K562 (cell line): Measurements from ENCODE around the gene SYNGR3. TPM values are rescaled to one million over a fixed set of nuclear protein-coding genes. Genes with fewer than 3 reads are reported as not detected.

Experiments
- ASH1L ChIP-seq: fragments of 450-650 bp; IDR thresholded peaks from 2 replicates; pipeline ENCODE4 v1.6.1; 2018; ENCODE audit warnings: borderline replicate concordance, mild to moderate bottlenecking, low read depth; ENCODE audit not compliant: partially characterized antibody
- BRF1 ChIP-seq: IDR thresholded peaks from 3 replicates; pipeline ENCODE4 v1.6.1; 2011; ENCODE audit warnings: borderline replicate concordance, mild to moderate bottlenecking; ENCODE audit not compliant: insufficient read length; ENCODE audit errors: extremely low read depth
- C11orf30 ChIP-seq: fragments of 450-650 bp; IDR thresholded peaks from 2 replicates; pipeline ENCODE4 v1.6.1; 2016; ENCODE audit warnings: low read depth, mild to moderate bottlenecking
- CREB1 ChIP-seq, 2 experiments: sonication (generic) in 1 of 2; formaldehyde crosslinking in 1 of 2; IDR thresholded peaks; 2 replicates each; pipeline versions ENCODE4 v1.6.1 to v1.8.0; 2012 to 2022; ENCODE audit warnings: inconsistent platforms in 1 of 2, mild to moderate bottlenecking in 1 of 2, missing genetic modification reagents in 1 of 2, moderate library complexity in 1 of 2
- ELF4 ChIP-seq: fragments of 450-650 bp; formaldehyde crosslinking; IDR thresholded peaks from 2 replicates; pipeline ENCODE4 v1.4.0; 2022; ENCODE audit warnings: missing genetic modification characterization
- ETV1 ChIP-seq: fragments of 450-650 bp; conservative IDR thresholded peaks from 2 replicates; pipeline ENCODE4 v1.6.1; 2016; ENCODE audit warnings: missing genetic modification characterization, control low read depth, low read depth, missing compliant biosample characterization
- FOXK1 ChIP-seq: sonication (generic); formaldehyde crosslinking; IDR thresholded peaks from 2 replicates; pipeline ENCODE4 v1.8.0; 2022; ENCODE audit warnings: missing genetic modification reagents, mild to moderate bottlenecking, borderline replicate concordance
- GABPA ChIP-seq: fragments of 200-800 bp; sonication (Bioruptor generic); conservative IDR thresholded peaks from 2 replicates; pipeline ENCODE4 v1.6.1; 2016; ENCODE audit warnings: low read depth, missing genetic modification characterization, missing compliant biosample characterization
- GABPB1 ChIP-seq: sonication (generic); formaldehyde crosslinking; IDR thresholded peaks from 2 replicates; pipeline ENCODE4 v1.8.0; 2022; ENCODE audit warnings: mild to moderate bottlenecking, missing genetic modification reagents
- HNRNPUL1 ChIP-seq: fragments of 200-400 bp; formaldehyde crosslinking; IDR thresholded peaks from 2 replicates; pipeline ENCODE4 v1.6.1; 2017; ENCODE audit warnings: low read length
- KAT7 ChIP-seq: sonication (generic); formaldehyde crosslinking; IDR thresholded peaks from 2 replicates; pipeline ENCODE4 v1.8.0; 2022; ENCODE audit warnings: missing genetic modification reagents, mild to moderate bottlenecking, borderline replicate concordance
- LEF1 ChIP-seq: fragments of 450-650 bp; IDR thresholded peaks from 2 replicates; pipeline ENCODE4 v1.6.1; 2016; ENCODE audit warnings: mild to moderate bottlenecking
- MAZ ChIP-seq, 2 experiments: fragments of 450-650 bp in 1 of 2; sonication (generic) in 1 of 2; formaldehyde crosslinking; IDR thresholded peaks in 1 of 2; conservative IDR thresholded peaks in 1 of 2; 2 replicates each; pipeline versions ENCODE4 v1.4.0 to v1.5.0; 2020; ENCODE audit warnings: mild to moderate bottlenecking in 1 of 2, missing genetic modification reagents in 1 of 2
- MCM2 ChIP-seq: fragments of 450-650 bp; IDR thresholded peaks from 2 replicates; pipeline ENCODE4 v1.6.1; 2017; ENCODE audit warnings: low read depth, mild to moderate bottlenecking
- NCOR1 ChIP-seq: fragments of 450-650 bp; IDR thresholded peaks from 2 replicates; pipeline ENCODE4 v1.6.1; 2016; ENCODE audit warnings: mild to moderate bottlenecking, moderate library complexity
- NR2C1 ChIP-seq, 2 experiments: fragments of 450-650 bp; IDR thresholded peaks; 2 replicates each; pipeline ENCODE4 v1.6.1; 2017; ENCODE audit warnings: mild to moderate bottlenecking in 2 of 2, antibody characterized with exemption in 1 of 2, inconsistent platforms in 1 of 2, missing compliant biosample characterization in 1 of 2, missing genetic modification characterization in 1 of 2
- PHTF2 ChIP-seq: fragments of 250-450 bp; sonication (Bioruptor Pico); IDR thresholded peaks from 2 replicates; pipeline ENCODE4 v1.5.0; 2021; ENCODE audit warnings: mild to moderate bottlenecking
- RBM17 ChIP-seq: fragments of 200-400 bp; formaldehyde crosslinking; IDR thresholded peaks from 2 replicates; pipeline ENCODE4 v1.6.1; 2017; ENCODE audit warnings: low read depth, mild to moderate bottlenecking, low read length, borderline replicate concordance
- SIN3A ChIP-seq, 2 experiments: fragments of 150-350 bp in 1 of 2; IDR thresholded peaks; 2 replicates each; pipeline ENCODE4 v1.6.1; 2011 to 2016; ENCODE audit warnings: borderline replicate concordance in 2 of 2, low read depth in 2 of 2, low read length in 2 of 2, mild to moderate bottlenecking in 2 of 2, moderate library complexity in 2 of 2; ENCODE audit not compliant: control insufficient read depth in 1 of 2
- SP1 ChIP-seq: sonication (generic); formaldehyde crosslinking; IDR thresholded peaks from 2 replicates; pipeline ENCODE4 v1.8.1; 2022; ENCODE audit warnings: mild to moderate bottlenecking, missing genetic modification reagents
- SUPT5H ChIP-seq: fragments of 450-650 bp; IDR thresholded peaks from 2 replicates; pipeline ENCODE4 v1.6.1; 2016
- ZFP1 ChIP-seq: fragments of 450-650 bp; formaldehyde crosslinking; IDR thresholded peaks from 2 replicates; pipeline ENCODE4 v1.4.0; 2020; ENCODE audit warnings: mild to moderate bottlenecking, mixed read lengths
- ZNF232 ChIP-seq: sonication (generic); formaldehyde crosslinking; IDR thresholded peaks from 2 replicates; pipeline ENCODE4 v1.8.0; 2022; ENCODE audit warnings: mild to moderate bottlenecking, missing genetic modification reagents
- ZNF431 ChIP-seq: sonication (generic); formaldehyde crosslinking; IDR thresholded peaks from 2 replicates; pipeline ENCODE4 v1.8.0; 2022; ENCODE audit warnings: mild to moderate bottlenecking, missing genetic modification reagents
- ZNF644 ChIP-seq: fragments of 200-800 bp; sonication (Bioruptor generic); IDR thresholded peaks from 2 replicates; pipeline ENCODE4 v1.6.1; 2016; ENCODE audit warnings: low read depth, missing genetic modification characterization, missing compliant biosample characterization
- ZNF778 ChIP-seq: fragments of 450-650 bp; formaldehyde crosslinking; IDR thresholded peaks from 2 replicates; pipeline ENCODE4 v1.4.0; 2020; ENCODE audit warnings: mild to moderate bottlenecking, moderate library complexity
- ZZZ3 ChIP-seq: fragments of 450-650 bp; IDR thresholded peaks from 2 replicates; pipeline ENCODE4 v1.6.1; 2016; ENCODE audit warnings: antibody characterized with exemption, mild to moderate bottlenecking, moderate library complexity
- polyA plus RNA-seq, 8 experiments: library from polyadenylated mRNA; depleted of rRNA in 4 of 8; stranded (reverse) in 5 of 8; unstranded in 3 of 8; fragments of >200 nt; fragmentation: Nextera tagmentation in 2 of 8; fragmentation: Illumina TruSeq in 1 of 8; extraction: Ambion mirVana in 2 of 8; extraction: Trizol in 1 of 8; gene quantifications; 2 replicates each; pipeline versions ENCODE4 v1.2.1 to v1.2.3, GENCODE V29; 2011 to 2014; ENCODE audit warnings: inconsistent platforms in 1 of 8, missing spikeins in 1 of 8
- total RNA-seq, 7 experiments: library from RNA; depleted of rRNA in 6 of 7; stranded (reverse); fragments of >200 nt in 6 of 7; fragmentation: Illumina TruSeq in 2 of 7; extraction: Trizol in 2 of 7; gene quantifications; 2 replicates each; pipeline versions ENCODE4 v1.2.1 to v1.2.3, GENCODE V29; 2011 to 2021; ENCODE audit warnings: low replicate concordance in 1 of 7
- TF ChIP-seq, protein P1 (sequence below): fragments of 450-650 bp; IDR thresholded peaks from 2 replicates; pipeline ENCODE4 v1.6.1; 2016; ENCODE audit warnings: missing biosample characterization, missing genetic modification characterization

SYNGR3 gene
- total and polyA plus RNA-seq, 9 of the 15 experiments (the other 6 are each of a cell fraction or from before 2014, with no cell fraction given), result 3.7 to 69.2 (median 36.3) TPM

DNA sequence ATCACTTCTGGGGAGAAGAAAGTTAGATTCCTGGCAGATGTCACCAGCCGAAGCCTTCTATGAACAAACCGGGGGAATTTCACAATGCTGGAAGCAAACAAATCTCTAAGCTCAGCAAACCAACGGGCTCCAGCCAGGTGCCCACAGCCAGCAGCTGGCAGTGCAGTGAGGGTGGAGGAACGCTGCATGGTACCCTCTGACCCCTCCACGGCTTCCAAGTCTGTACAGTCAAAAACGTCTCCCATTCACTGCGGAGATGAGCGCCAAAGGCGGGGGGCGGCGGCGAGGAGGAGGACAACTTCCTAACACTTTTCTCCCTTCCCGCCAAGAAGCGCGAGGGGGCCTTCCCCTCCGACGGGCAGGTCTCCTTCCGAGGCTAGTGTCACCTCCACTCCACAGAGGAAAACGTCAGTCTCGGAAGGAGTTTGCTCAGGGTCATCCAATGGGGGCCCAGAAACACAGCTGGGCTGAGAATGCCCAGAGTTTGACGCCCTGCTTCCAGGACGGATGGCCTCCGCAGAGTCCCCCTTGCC, 18.9 kb downstream of the SYNGR3 start (continued):
- no peak for TF ChIP-seq BRF1
- no peak for TF ChIP-seq NCOR1
- peak; percentile 83; the same call in 1 of the 2 replicates for TF ChIP-seq FOXK1 (CRISPR knock-in tag)
- TF ChIP-seq SP1, result peak; percentile 40; the same call in 1 of the 2 replicates
- TF ChIP-seq ZNF778 (CRISPR knock-in tag), result no peak
- TF ChIP-seq PHTF2, result no peak
- no peak for TF ChIP-seq ZNF644 (tag)
- TF ChIP-seq GABPA (tag), result no peak
- TF ChIP-seq ZNF232 (CRISPR knock-in tag), result 0 out of 2 replicates have a peak, but pooled peaks have one; percentile 26
- peak in 1 of 2 experiments; percentile 49; a peak in 1 of 4 replicates for TF ChIP-seq MAZ (CRISPR knock-in tag; conservative IDR thresholded peaks at IDR 0.05 in 1 of 2, IDR thresholded peaks at IDR 0.05 in 1 of 2)
- no peak for TF ChIP-seq ZZZ3
- TF ChIP-seq, protein P1, sequence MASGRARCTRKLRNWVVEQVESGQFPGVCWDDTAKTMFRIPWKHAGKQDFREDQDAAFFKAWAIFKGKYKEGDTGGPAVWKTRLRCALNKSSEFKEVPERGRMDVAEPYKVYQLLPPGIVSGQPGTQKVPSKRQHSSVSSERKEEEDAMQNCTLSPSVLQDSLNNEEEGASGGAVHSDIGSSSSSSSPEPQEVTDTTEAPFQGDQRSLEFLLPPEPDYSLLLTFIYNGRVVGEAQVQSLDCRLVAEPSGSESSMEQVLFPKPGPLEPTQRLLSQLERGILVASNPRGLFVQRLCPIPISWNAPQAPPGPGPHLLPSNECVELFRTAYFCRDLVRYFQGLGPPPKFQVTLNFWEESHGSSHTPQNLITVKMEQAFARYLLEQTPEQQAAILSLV, result no peak
- TF ChIP-seq GABPB1 (CRISPR knock-in tag), result no peak
- TF ChIP-seq LEF1, result no peak
- TF ChIP-seq SIN3A (IDR thresholded peaks at IDR 0.05; ENCODE audit: borderline replicate concordance in 2 of 2, control insufficient read depth in 1 of 2, low read depth in 2 of 2, low read length in 2 of 2), result peak in 1 of 2 experiments; percentile 62; a peak in 1 of 4 replicates
- TF ChIP-seq ELF4, result no peak
- no peak for TF ChIP-seq HNRNPUL1
- no peak for TF ChIP-seq RBM17
- peak; percentile 77; the same call in 1 of the 2 replicates for TF ChIP-seq KAT7
- TF ChIP-seq C11orf30, result no peak
- peak; percentile 28; the same call in 1 of the 2 replicates for TF ChIP-seq ETV1
- TF ChIP-seq CREB1 (IDR thresholded peaks at IDR 0.05), result no peak
- TF ChIP-seq CREB1 (CRISPR knock-in tag; IDR thresholded peaks at IDR 0.05), result no peak; the same call in 1 of the 2 replicates
- no peak for TF ChIP-seq ZFP1 (CRISPR knock-in tag)
- no peak for TF ChIP-seq ASH1L
- no peak for TF ChIP-seq NR2C1 (IDR thresholded peaks at IDR 0.05)
- TF ChIP-seq NR2C1 (tag; IDR thresholded peaks at IDR 0.05), result peak; percentile 23
- TF ChIP-seq ZNF431 (CRISPR knock-in tag), result 0 out of 2 replicates have a peak, but pooled peaks have one; percentile 50
- TF ChIP-seq MCM2, result no peak
- no peak for TF ChIP-seq SUPT5H
